H1 (cell line): ENCODE results near the gene CYP46A1. TPM values are rescaled to one million over a fixed set of nuclear protein-coding genes. Genes with fewer than 3 reads are reported as not detected.

ENCODE experiments used
- CBX8 ChIP-seq: fragments of 300-800, 300-1000 bp; sonication (generic); IDR thresholded peaks from 2 replicates; pipeline ENCODE4 v1.7.1; 2016; ENCODE audit warnings: low read depth, low read length, borderline replicate concordance
- CHD7 ChIP-seq: fragments of 300-600 bp; sonication (generic); IDR thresholded peaks from 2 replicates; pipeline ENCODE4 v1.7.1; 2012; ENCODE audit warnings: low read length, moderate library complexity, mild to moderate bottlenecking, inconsistent platforms; ENCODE audit not compliant: insufficient replicate concordance
- FOSL1 ChIP-seq: IDR thresholded peaks from 2 replicates; pipeline ENCODE4 v1.6.1; 2011; ENCODE audit warnings: mild to moderate bottlenecking, low read depth, low read length, moderate library complexity; ENCODE audit not compliant: insufficient read depth
- polyA plus RNA-seq, 7 experiments: library from polyadenylated mRNA; depleted of rRNA in 3 of 7; stranded (reverse) in 5 of 7; unstranded in 2 of 7; fragments of >200 nt in 5 of 7; fragments of 200-250 nt in 2 of 7; gene quantifications; 1 replicate in 5 of 7; 2 replicates in 1 of 7; 4 replicates in 1 of 7; pipeline versions ENCODE4 v1.2.1 to v1.2.3, GENCODE V29; 2011 to 2013; ENCODE audit warnings: missing spikeins in 2 of 7, mixed read lengths in 2 of 7
- total RNA-seq: library from RNA; stranded (reverse); fragmentation: NEBNext Ultra II Directional; extraction: Animal tissue kit (Norgen Biotek cat#: 25700); gene quantifications from 2 replicates; pipeline ENCODE4 v1.2.1, GENCODE V29; 2021

CYP46A1 gene
- total and polyA plus RNA-seq, 2 of the 8 experiments (the other 6 are each of a cell fraction or from before 2014, with no cell fraction given), result 0.41 to 1.3 TPM

DNA sequence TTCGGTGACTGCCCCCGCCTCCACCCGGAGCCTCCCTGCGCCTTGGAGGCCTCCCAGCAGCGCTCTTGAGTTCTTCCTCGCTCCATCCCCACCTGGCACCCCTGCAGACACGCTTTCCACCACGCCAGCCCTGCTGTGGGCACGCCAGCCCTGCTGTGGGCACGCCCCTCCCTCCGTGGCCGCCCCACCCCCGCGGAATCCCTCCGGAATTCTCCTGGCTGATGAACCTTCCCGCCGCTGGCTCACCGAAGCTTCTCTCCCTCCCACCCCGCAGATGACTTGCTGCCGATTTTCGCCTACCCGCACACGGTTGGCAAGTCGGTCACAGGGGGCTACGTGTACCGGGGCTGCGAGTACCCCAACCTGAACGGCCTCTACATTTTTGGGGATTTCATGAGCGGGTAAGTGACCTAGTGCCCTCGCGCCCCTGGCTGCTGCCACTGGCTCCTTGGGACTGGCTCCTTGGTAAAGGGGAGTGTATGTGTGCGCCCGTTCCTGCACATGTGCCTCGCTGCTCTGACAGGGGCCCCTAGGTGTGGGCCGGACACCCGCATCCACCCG is 24.0 kb upstream of the CYP46A1 start (continued):
- TF ChIP-seq CHD7, result no peak
- no peak for TF ChIP-seq FOSL1
- no peak for TF ChIP-seq CBX8
